NAMALWA (cell line): ENCODE measurements around the gene NDC1.
"Not testable (repeated sequence)": the region's sequence is repeated elsewhere in the genome, so short reads cannot be mapped to it uniquely, and the experiment has no call there.

Experiments used
- DNase-seq: peaks from one replicate; pipeline ENCODE4 v3.0.0-alpha.2; 2015; ENCODE audit warnings: low spot score

The NDC1 gene

GRCh38 chr1:53837924-53838653 is at the start of gene NDC1:
NDC1 (minus strand) TSS chr1:53838296; CDS start chr1:53838261, 35 bp downstream.
- DNase-seq: peak; percentile 95

GRCh38 chr1:53883600-53883999 is 45.5 kb upstream of the NDC1 start:
- DNase-seq: not testable (repeated sequence)

- DNase-seq: not testable (repeated sequence)
Observed at GRCh38 chr1:53881853-53882252, 43.8 kb upstream of the NDC1 start.

GRCh38 chr1:53878492-53879105 is 40.5 kb upstream of the NDC1 start:
- peak; percentile 63 for DNase-seq

GRCh38 chr1:53875150-53875549 is 37.1 kb upstream of the NDC1 start:
- not testable (repeated sequence) for DNase-seq

GRCh38 chr1:53871773-53872484 is 33.8 kb upstream of the NDC1 start:
- no peak for DNase-seq

- DNase-seq: no peak
Observed at GRCh38 chr1:53871221-53871620, 33.1 kb upstream of the NDC1 start.

- DNase-seq: peak; percentile 67
Observed at GRCh38 chr1:53869454-53870117, 31.5 kb upstream of the NDC1 start.

- no peak for DNase-seq
Observed at GRCh38 chr1:53868565-53868964, 30.5 kb upstream of the NDC1 start.

GRCh38 chr1:53862507-53862906 is 24.4 kb upstream of the NDC1 start:
- peak; percentile 64 for DNase-seq

- peak; percentile 77 for DNase-seq
Observed at GRCh38 chr1:53860967-53861411, 22.9 kb upstream of the NDC1 start.

- DNase-seq: no peak
Observed at GRCh38 chr1:53851571-53852285, 13.6 kb upstream of the NDC1 start.

- no peak for DNase-seq
Observed at GRCh38 chr1:53850082-53850673, 12.1 kb upstream of the NDC1 start.

- DNase-seq: no peak
Observed at GRCh38 chr1:53847980-53848379, 9.9 kb upstream of the NDC1 start.

- no peak for DNase-seq
Observed at GRCh38 chr1:53842347-53842746, 4.3 kb upstream of the NDC1 start.

GRCh38 chr1:53838654-53838974 is 518 bp upstream of the NDC1 start:
- DNase-seq: no peak

- DNase-seq: peak; percentile 52
Observed at GRCh38 chr1:53837646-53837923, 511 bp downstream of the NDC1 start.

GRCh38 chr1:53835491-53835890 is 2.6 kb downstream of the NDC1 start:
- DNase-seq: peak; percentile 67

GRCh38 chr1:53834776-53835175 is 3.3 kb downstream of the NDC1 start:
- DNase-seq: peak; percentile 81

- DNase-seq: no peak
Observed at GRCh38 chr1:53833393-53833792, 4.7 kb downstream of the NDC1 start.

- DNase-seq: no peak
Observed at GRCh38 chr1:53826367-53826766, 11.7 kb downstream of the NDC1 start.

- DNase-seq: no peak
Observed at GRCh38 chr1:53825306-53825705, 12.8 kb downstream of the NDC1 start.
